H9 (cell line): ENCODE data around the gene TUBB4B. TPM values are rescaled to one million over a fixed set of nuclear protein-coding genes. Genes with fewer than 3 reads are reported as not detected.

Experiments
- DNase-seq: peaks from one replicate; pipeline ENCODE4 v3.0.0-alpha.2; 2017
- H2AFZ ChIP-seq: one replicate; pipeline ENCODE4 v1.6.1; 2013; ENCODE audit warnings: mild to moderate bottlenecking, low read length, control low read depth, moderate library complexity
- H2AK5ac ChIP-seq: 2 replicates; pipeline ENCODE4 v1.6.1; 2013; ENCODE audit warnings: low read length, control low read depth, mixed read lengths; ENCODE audit not compliant: insufficient read length
- H2BK120ac ChIP-seq: one replicate; pipeline ENCODE4 v1.6.1; 2013; ENCODE audit warnings: low read depth, mild to moderate bottlenecking, low read length, control low read depth, inconsistent platforms; ENCODE audit not compliant: poor library complexity, severe bottlenecking
- H2BK12ac ChIP-seq: 2 replicates; pipeline ENCODE4 v1.6.1; 2013; ENCODE audit warnings: low read length, control low read depth, mixed read lengths, low read depth; ENCODE audit not compliant: insufficient read length
- H2BK15ac ChIP-seq: 2 replicates; pipeline ENCODE4 v1.6.1; 2013; ENCODE audit warnings: low read depth, low read length, control low read depth
- H2BK20ac ChIP-seq: one replicate; pipeline ENCODE4 v1.6.1; 2013; ENCODE audit warnings: low read depth, mild to moderate bottlenecking, low read length, control low read depth, inconsistent platforms; ENCODE audit not compliant: poor library complexity, severe bottlenecking
- H2BK5ac ChIP-seq: 2 replicates; pipeline ENCODE4 v1.6.1; 2013; ENCODE audit warnings: low read length, control low read depth, mixed read lengths; ENCODE audit not compliant: insufficient read length
- H3K14ac ChIP-seq: 2 replicates; pipeline ENCODE4 v1.6.1; 2013; ENCODE audit warnings: low read length, control low read depth; ENCODE audit not compliant: insufficient read depth
- H3K18ac ChIP-seq: 2 replicates; pipeline ENCODE4 v1.6.1; 2013; ENCODE audit warnings: low read depth, mild to moderate bottlenecking, mixed read lengths, low read length, control low read depth; ENCODE audit not compliant: insufficient read length
- H3K23ac ChIP-seq: 2 replicates; pipeline ENCODE4 v1.6.1; 2013; ENCODE audit warnings: low read length, control low read depth, mixed read lengths, low read depth; ENCODE audit not compliant: insufficient read length
- H3K23me2 ChIP-seq: 2 replicates; pipeline ENCODE4 v1.6.1; 2013; ENCODE audit warnings: low read depth, mild to moderate bottlenecking, mixed read lengths, low read length, control low read depth; ENCODE audit not compliant: insufficient read length, poor library complexity, severe bottlenecking
- H3K27ac ChIP-seq: 2 replicates; pipeline ENCODE4 v1.5.1; 2013; ENCODE audit warnings: low read length, control low read depth, mixed read lengths, low read depth; ENCODE audit not compliant: insufficient read length
- H3K27me3 ChIP-seq: 2 replicates; pipeline ENCODE4 v1.6.1; 2013; ENCODE audit warnings: low read length, control low read depth, inconsistent platforms; ENCODE audit not compliant: insufficient read depth
- H3K4ac ChIP-seq: 2 replicates; pipeline ENCODE4 v1.6.1; 2013; ENCODE audit warnings: low read depth, mild to moderate bottlenecking, control low read depth, inconsistent platforms, low read length, moderate library complexity
- H3K4me1 ChIP-seq: 2 replicates; pipeline ENCODE4 v1.6.1; 2013; ENCODE audit warnings: low read length, control low read depth, inconsistent platforms; ENCODE audit not compliant: insufficient read depth
- H3K4me2 ChIP-seq: 2 replicates; pipeline ENCODE4 v1.6.1; 2013; ENCODE audit warnings: low read length, control low read depth, mixed read lengths; ENCODE audit not compliant: insufficient read length, insufficient read depth
- H3K56ac ChIP-seq: 2 replicates; pipeline ENCODE4 v1.6.1; 2013; ENCODE audit warnings: low read depth, mild to moderate bottlenecking, mixed read lengths, low read length, control low read depth; ENCODE audit not compliant: insufficient read length
- H3K79me1 ChIP-seq: 2 replicates; pipeline ENCODE4 v1.6.1; 2013; ENCODE audit warnings: low read depth, mild to moderate bottlenecking, moderate library complexity, low read length, control low read depth, inconsistent platforms; ENCODE audit not compliant: insufficient read depth, poor library complexity, severe bottlenecking
- H3K79me2 ChIP-seq: 2 replicates; pipeline ENCODE4 v1.6.1; 2013; ENCODE audit warnings: low read length, control low read depth, inconsistent platforms; ENCODE audit not compliant: insufficient read depth
- H3K9ac ChIP-seq: 2 replicates; pipeline ENCODE4 v1.6.1; 2013; ENCODE audit warnings: low read length, control low read depth, mixed read lengths; ENCODE audit not compliant: insufficient read length; ENCODE audit errors: extremely low read depth
- H3K9me3 ChIP-seq: one replicate; pipeline ENCODE4 v1.6.1; 2013; ENCODE audit warnings: low read depth, low read length, inconsistent platforms; ENCODE audit not compliant: control insufficient read depth
- H3T11ph ChIP-seq: one replicate; pipeline ENCODE4 v1.6.1; 2013; ENCODE audit warnings: mild to moderate bottlenecking, low read length, control low read depth, inconsistent platforms
- H4K20me1 ChIP-seq: one replicate; pipeline ENCODE4 v1.6.1; 2013; ENCODE audit not compliant: control insufficient read depth, insufficient read length, insufficient read depth
- H4K5ac ChIP-seq: 2 replicates; pipeline ENCODE4 v1.6.1; 2013; ENCODE audit warnings: low read depth, mild to moderate bottlenecking, mixed read lengths, low read length, control low read depth; ENCODE audit not compliant: insufficient read length
- H4K8ac ChIP-seq: replicated peaks from 2 replicates; pipeline ENCODE4 v1.6.1; 2013; ENCODE audit warnings: low read length, control low read depth, mixed read lengths, low read depth; ENCODE audit not compliant: insufficient read length
- H4K91ac ChIP-seq: 2 replicates; pipeline ENCODE4 v1.6.1; 2013; ENCODE audit warnings: low read depth, mild to moderate bottlenecking, moderate library complexity, mixed read lengths, low read length, control low read depth; ENCODE audit not compliant: insufficient read length
- H3K27ac Mint-ChIP-seq, 3 experiments: 2 replicates in 2 of 3; 3 replicates in 1 of 3; pipeline ENCODE4 v1.8.0; 2020 to 2021; ENCODE audit warnings: mixed read lengths in 3 of 3, mild to moderate bottlenecking in 1 of 3, moderate library complexity in 1 of 3
- H3K27me3 Mint-ChIP-seq: 2 replicates; pipeline ENCODE4 v1.8.0; 2021; ENCODE audit warnings: low read depth, mild to moderate bottlenecking, moderate library complexity, mixed read lengths
- H3K36me3 Mint-ChIP-seq, 3 experiments: 2 replicates in 2 of 3; 3 replicates in 1 of 3; pipeline ENCODE4 v1.8.0; 2020 to 2021; ENCODE audit warnings: low read depth in 3 of 3, mixed read lengths in 3 of 3; ENCODE audit not compliant: insufficient read depth in 1 of 3
- H3K4me1 Mint-ChIP-seq, 2 experiments: 2 replicates each; pipeline ENCODE4 v1.8.0; 2020; ENCODE audit warnings: mixed read lengths in 2 of 2
- H3K4me3 Mint-ChIP-seq, 2 experiments: 2 replicates in 1 of 2; 3 replicates in 1 of 2; pipeline ENCODE4 v1.8.0; 2020 to 2021; ENCODE audit warnings: mild to moderate bottlenecking in 2 of 2, mixed read lengths in 2 of 2, moderate library complexity in 1 of 2
- H3K9me3 Mint-ChIP-seq, 2 experiments: 2 replicates in 1 of 2; 3 replicates in 1 of 2; pipeline ENCODE4 v1.8.0; 2020; ENCODE audit warnings: mild to moderate bottlenecking in 2 of 2, mixed read lengths in 2 of 2, moderate library complexity in 1 of 2
- CTCF ChIP-seq: fragments of 200-600 bp; sonication (generic); conservative IDR thresholded peaks from 3 replicates; pipeline ENCODE4 v1.8.0; 2021; ENCODE audit warnings: antibody characterized with exemption, mild to moderate bottlenecking
- WGBS: extraction: QIAGEN DNeasy Blood & Tissue Kit; methylation state at CpG from one replicate; pipeline ENCODE4 v1.1.7; 2013; ENCODE audit warnings: missing lambda C conversion rate, low lambda C conversion rate, mixed read lengths; ENCODE audit not compliant: insufficient read length; ENCODE audit errors: extremely low coverage; 5-methylcytosine and 5-hydroxymethylcytosine counted together
- total RNA-seq: library from RNA; stranded (reverse); gene quantifications from 2 replicates; pipeline ENCODE4 v1.2.1, GENCODE V29; 2021

The TUBB4B gene
- total RNA-seq, 1 experiment from 2014 or later, result 378 TPM

DNA sequence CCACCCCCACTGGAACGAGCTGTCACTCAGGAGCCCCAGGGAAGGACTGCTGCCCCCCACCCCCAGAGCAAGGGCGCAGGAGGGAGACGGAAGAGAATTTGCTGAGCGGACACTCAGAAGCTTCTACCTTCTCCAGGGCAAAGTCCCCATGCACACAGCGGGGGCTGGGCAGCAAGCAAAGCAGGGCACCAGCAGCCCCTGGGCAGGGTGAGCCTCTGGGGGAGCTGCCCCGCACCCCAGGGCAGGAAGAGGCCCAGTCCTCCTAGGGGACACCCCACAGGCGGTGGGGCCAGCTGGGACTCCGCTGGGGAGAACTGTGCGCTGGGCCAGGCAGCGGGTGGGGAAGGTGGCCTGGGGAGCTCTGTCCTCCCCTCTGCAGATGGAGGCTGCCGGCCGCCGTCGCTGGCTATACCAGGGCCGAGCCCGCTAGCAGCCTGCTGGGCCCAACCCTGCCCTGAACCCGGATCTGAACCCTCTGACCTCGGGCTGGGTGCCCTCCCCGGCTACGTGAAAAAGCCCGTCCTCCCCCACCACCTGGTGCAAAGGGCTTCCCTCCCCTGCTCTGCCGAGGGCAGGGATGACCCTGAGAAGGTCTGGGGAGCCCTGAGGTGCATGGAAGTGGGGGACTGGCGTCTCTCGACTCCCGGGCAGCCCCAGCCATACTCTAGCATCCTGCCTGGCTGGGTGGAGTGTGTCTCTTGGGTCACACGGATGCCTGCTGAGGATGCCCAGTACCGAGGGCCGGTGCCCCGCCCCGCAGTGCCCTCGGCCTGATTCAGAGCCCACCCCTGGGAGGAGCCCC, 11.0 kb upstream of the TUBB4B start:
- Histone ChIP-seq H3T11ph (no peak overlapping the region), H2AFZ (no peak overlapping the region), H4K5ac (no peak overlapping the region), H3K27me3 (no peaks in the 10 kb centered on the region), H3K9ac (no peak overlapping the region), H2BK5ac (no peak overlapping the region), H4K20me1 (no peaks in the 10 kb centered on the region), H4K91ac (no peak overlapping the region), H3K23ac (no peak overlapping the region), H2BK15ac (no peak overlapping the region), H3K79me2 (no peaks in the 10 kb centered on the region), H3K23me2 (peaks cover 4% of the 10 kb centered on the region), H3K27ac (no peak overlapping the region), H3K4ac (no peak overlapping the region), H4K8ac (no peak overlapping the region), H2BK20ac (no peak overlapping the region), H3K18ac (no peak overlapping the region), H3K79me1 (no peaks in the 10 kb centered on the region), H3K56ac (no peak overlapping the region), H2BK12ac (no peak overlapping the region), H2BK120ac (no peak overlapping the region), H3K4me2 (no peak overlapping the region), H3K9me3 (no peaks in the 10 kb centered on the region), H2AK5ac (no peak overlapping the region), H3K14ac (no peak overlapping the region), H3K4me1 (no peaks in the 10 kb centered on the region)
- no peaks in the 10 kb centered on the region for H3K36me3 Mint-ChIP-seq
- H3K9me3 Mint-ChIP-seq, result no peaks in the 10 kb centered on the region
- H3K4me1 Mint-ChIP-seq, result peaks cover 3 to 7% of the 10 kb centered on the region in 2 experiments
- no peak overlapping the region for H3K4me3 Mint-ChIP-seq
- DNase-seq, result no peak
- WGBS, result no CpG with 5 or more reads among the region's 31 CpGs
- H3K27me3 Mint-ChIP-seq, result peaks cover 5% of the 10 kb centered on the region
- H3K27ac Mint-ChIP-seq, result no peak overlapping the region
- TF ChIP-seq CTCF, result no peak
